Pancreas (tissue), 10 donors: ENCODE measurements around the gene RPS6KA5. TPM values are rescaled to one million over a fixed set of nuclear protein-coding genes. Genes with fewer than 3 reads are reported as not detected.

Source experiments
- ATAC-seq, 4 donors: fragments of 200-7000 bp; cut with Tn5 transposase; one replicate each; pipeline versions ENCODE4 v1.8.0 to v1.9.1; 2020; ENCODE audit warnings: mild to moderate bottlenecking in 4 of 4, moderate library complexity in 4 of 4
- DNase-seq, 6 donors: peaks; one replicate each; pipeline ENCODE4 v3.0.0-alpha.2; 2020
- FAIRE-seq: peaks from 2 replicates; lab custom pipeline; 2012; peaks lifted over from hg19 to GRCh38; lab: Jason Lieb, UNC
- H3K27ac ChIP-seq, 4 donors: fragments of 200-600 bp; sonication (generic); 1 replicate in 3 of 4; 2 replicates in 1 of 4; pipeline versions ENCODE4 v1.5.0 to v1.8.0; 2020
- H3K27me3 ChIP-seq, 4 donors: fragments of 200-600 bp; one replicate each; pipeline ENCODE4 v1.8.0; 2021
- H3K36me3 ChIP-seq, 3 donors: fragments of 200-600 bp; sonication (generic) in 1 of 3; one replicate each; pipeline versions ENCODE4 v1.5.0 to v1.8.0; 2020 to 2021
- H3K4me1 ChIP-seq, 3 donors: fragments of 200-600 bp; one replicate each; pipeline ENCODE4 v1.8.0; 2021
- H3K4me3 ChIP-seq, 4 donors: fragments of 200-600 bp; sonication (generic) in 2 of 4; one replicate each; pipeline versions ENCODE4 v1.5.0 to v1.8.0; 2020 to 2021
- H3K9me3 ChIP-seq, 4 donors: fragments of 200-600 bp; one replicate each; pipeline ENCODE4 v1.8.0; 2021
- WGBS, 2 donors: extraction: QIAGEN DNeasy Blood & Tissue Kit; methylation state at CpG; one replicate each; pipeline ENCODE4 v1.1.7; 2013; 5-methylcytosine and 5-hydroxymethylcytosine counted together
- intact Hi-C, 3 donors: fragments of 100-400 bp; cut with DNase I; formaldehyde crosslinking; loops; one replicate each; pipeline versions ENCODE4 v1.11.1 to v1.14.2; 2022
- polyA plus RNA-seq, 2 donors: library from polyadenylated mRNA; stranded (reverse); fragments of 200-250 nt; gene quantifications; one replicate each; pipeline ENCODE4 v1.2.3, GENCODE V29; 2013
- total RNA-seq, 6 donors: library from RNA; stranded (reverse); fragmentation: NEBNext Ultra II Directional in 4 of 6; extraction: Animal tissue kit (Norgen Biotek cat#: 25700) in 4 of 6; gene quantifications; one replicate each; pipeline versions ENCODE4 v1.2.1 to v1.2.4, GENCODE V29; 2021 to 2023
- TF ChIP-seq, protein P1 (sequence below), 4 donors: fragments of 200-600 bp; sonication (generic) in 3 of 4; IDR thresholded peaks; one replicate each; pipeline versions ENCODE4 v1.5.0 to v1.8.0; 2021; ENCODE audit warnings: antibody characterized with exemption in 4 of 4
- donor health status: healthy with polysubstance abuse.
- donor health status: DM: no; HTN: no; CAD: no; lungs with moderate emphysema.
- donor health status: DM: no; HTN: no; CAD: no.
- donor health status: control.
- donor health status: control.
- donor health status: Bipolar disorder and iron deficiency.
- donor health status: DM: yes; HTN: yes; CAD: no.
- donor health status: DM: no; HTN: no; CAD: no.
- donor health status: DM: no; HTN: no; CAD: no.
- donor health status: DM: yes; HTN: yes; CAD: no.

Gene RPS6KA5
- total and polyA plus RNA-seq, 8 donors = 0.95 to 3.5 (median 2.8) TPM

DNA sequence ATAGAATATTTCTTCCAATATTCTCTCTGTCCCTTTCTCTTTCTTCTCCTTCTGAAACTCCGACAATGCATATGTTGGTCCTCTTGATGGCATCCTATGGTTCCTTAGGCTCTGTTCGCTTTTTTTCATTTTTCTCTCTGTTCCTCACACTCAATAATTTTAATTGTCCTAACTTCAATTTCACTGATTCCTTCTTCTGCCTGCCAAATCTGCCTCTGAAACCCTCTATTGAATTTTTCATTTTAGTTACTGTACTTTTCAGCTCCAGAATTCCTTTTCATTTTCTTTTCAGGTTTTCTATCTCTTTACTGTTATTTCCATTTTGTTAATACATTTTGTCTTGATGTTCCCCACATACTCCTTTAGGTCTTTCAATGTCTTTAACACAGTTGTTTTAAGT, 177.2 kb downstream of the RPS6KA5 start:
- DNase-seq = no peak
- no peaks in the 10 kb centered on the region for H3K27me3 ChIP-seq
- H3K4me3 ChIP-seq = no peak overlapping the region
- peaks cover 0 to 3% (median 0%) of the 10 kb centered on the region in 3 donors for H3K36me3 ChIP-seq
- ATAC-seq = no peak
- intact Hi-C loops = no loop called here
- H3K9me3 ChIP-seq = no peaks in the 10 kb centered on the region
- no peaks in the 10 kb centered on the region for H3K4me1 ChIP-seq
- no peak for FAIRE-seq
- TF ChIP-seq, protein P1, sequence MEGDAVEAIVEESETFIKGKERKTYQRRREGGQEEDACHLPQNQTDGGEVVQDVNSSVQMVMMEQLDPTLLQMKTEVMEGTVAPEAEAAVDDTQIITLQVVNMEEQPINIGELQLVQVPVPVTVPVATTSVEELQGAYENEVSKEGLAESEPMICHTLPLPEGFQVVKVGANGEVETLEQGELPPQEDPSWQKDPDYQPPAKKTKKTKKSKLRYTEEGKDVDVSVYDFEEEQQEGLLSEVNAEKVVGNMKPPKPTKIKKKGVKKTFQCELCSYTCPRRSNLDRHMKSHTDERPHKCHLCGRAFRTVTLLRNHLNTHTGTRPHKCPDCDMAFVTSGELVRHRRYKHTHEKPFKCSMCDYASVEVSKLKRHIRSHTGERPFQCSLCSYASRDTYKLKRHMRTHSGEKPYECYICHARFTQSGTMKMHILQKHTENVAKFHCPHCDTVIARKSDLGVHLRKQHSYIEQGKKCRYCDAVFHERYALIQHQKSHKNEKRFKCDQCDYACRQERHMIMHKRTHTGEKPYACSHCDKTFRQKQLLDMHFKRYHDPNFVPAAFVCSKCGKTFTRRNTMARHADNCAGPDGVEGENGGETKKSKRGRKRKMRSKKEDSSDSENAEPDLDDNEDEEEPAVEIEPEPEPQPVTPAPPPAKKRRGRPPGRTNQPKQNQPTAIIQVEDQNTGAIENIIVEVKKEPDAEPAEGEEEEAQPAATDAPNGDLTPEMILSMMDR (IDR thresholded peaks at IDR 0.05) = no peak
- WGBS, 2 donors = 92 to 99% methylated on average over 2 of the region's 2 CpGs
- H3K27ac ChIP-seq = no peak overlapping the region

DNA sequence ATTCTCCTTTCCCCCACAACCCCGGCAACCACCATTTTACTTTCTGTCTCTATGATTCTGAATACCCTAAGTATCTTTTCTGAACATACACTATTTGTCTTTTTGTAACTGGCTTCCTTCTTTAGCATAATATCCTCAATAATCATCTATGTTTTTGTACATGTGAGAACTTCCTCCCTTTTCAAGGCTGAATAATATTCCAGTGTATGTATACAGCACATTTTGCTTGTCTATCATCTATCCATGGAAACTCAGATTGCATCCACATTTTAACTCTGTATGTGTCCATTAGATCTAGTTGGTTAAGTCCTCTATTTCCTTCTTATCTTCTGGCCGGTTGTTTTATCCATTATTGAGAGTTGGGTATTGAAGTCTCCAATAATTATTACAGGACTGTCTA, 180.2 kb downstream of the RPS6KA5 start:
- H3K4me1 ChIP-seq = no peaks in the 10 kb centered on the region
- no peak overlapping the region for H3K27ac ChIP-seq
- WGBS, 2 donors = 88 to 98% methylated on average over 2 of the region's 2 CpGs
- no peaks in the 10 kb centered on the region for H3K27me3 ChIP-seq
- FAIRE-seq (no peak), DNase-seq (no peak), ATAC-seq (no peak)
- TF ChIP-seq, protein P1 (IDR thresholded peaks at IDR 0.05) = no peak
- no peaks in the 10 kb centered on the region for H3K9me3 ChIP-seq
- intact Hi-C loops = no loop called here
- H3K36me3 ChIP-seq = no peaks in the 10 kb centered on the region
- no peak overlapping the region for H3K4me3 ChIP-seq

DNA sequence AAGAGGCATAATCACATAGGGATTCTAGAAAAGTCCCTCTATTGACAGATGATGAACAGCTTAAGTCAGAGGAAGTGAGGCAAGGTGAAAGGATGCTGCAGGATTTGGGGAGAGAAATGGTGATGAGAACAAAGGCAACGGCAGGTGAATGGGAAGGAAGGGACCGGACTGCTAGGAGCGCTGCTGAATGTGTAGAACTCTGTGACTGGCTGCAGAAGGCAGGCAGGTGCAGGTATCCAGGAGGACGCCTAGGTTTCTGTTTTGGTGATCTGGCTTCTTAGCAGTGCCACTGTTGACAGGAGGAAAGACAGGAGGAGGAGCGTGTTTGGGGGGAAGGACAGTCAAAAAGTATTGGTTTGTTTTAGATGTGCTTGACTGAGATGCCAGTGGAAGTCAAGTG, 185.8 kb downstream of the RPS6KA5 start:
- Histone ChIP-seq H3K27ac (no peak overlapping the region), H3K4me3 (no peak overlapping the region), H3K27me3 (no peaks in the 10 kb centered on the region), H3K4me1 (no peaks in the 10 kb centered on the region), H3K36me3 (no peaks in the 10 kb centered on the region), H3K9me3 (no peaks in the 10 kb centered on the region)
- TF ChIP-seq, protein P1 (IDR thresholded peaks at IDR 0.05) = no peak
- no peak for DNase-seq
- 86 to 91% methylated on average over 5 of the region's 5 CpGs for WGBS, 2 donors
- intact Hi-C loops = no loop called here
- ATAC-seq = no peak
- FAIRE-seq = no peak

DNA sequence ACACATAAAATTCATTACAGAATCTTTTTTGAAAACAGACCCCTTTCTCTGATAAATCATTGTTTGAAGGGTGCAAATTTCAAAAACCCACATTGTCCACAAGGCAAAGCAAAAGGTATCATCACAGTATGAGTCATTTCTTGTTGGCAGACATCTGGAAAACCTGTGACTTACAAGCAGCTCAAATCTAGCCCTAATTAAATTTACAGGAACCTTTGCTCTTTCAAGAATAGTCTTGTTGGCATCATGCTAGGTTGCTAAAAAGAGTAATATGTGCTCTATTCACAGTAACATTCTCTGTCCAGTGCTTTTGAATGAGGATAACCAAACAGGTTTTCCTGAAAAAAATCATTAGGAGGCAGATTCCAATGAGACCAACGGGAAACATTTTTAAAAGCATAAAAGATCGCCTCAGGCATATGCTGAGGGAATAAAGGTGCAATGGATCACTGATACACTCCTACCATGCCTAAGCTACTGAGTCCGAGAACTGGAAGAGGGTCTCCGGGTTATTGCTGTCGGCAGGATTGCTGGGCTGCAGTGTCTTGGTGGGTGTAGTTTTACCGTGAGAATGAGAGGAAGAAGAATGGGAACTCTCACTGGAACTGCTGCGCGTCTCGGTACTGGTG, 188.7 kb downstream of the RPS6KA5 start:
- WGBS, 2 donors = 89 to 93% methylated on average over 9 of the region's 9 CpGs
- ATAC-seq (peak in 1 of 4 donors; percentile 58), FAIRE-seq (no peak), DNase-seq (no peak)
- H3K4me3 ChIP-seq = no peak overlapping the region
- no peaks in the 10 kb centered on the region for H3K4me1 ChIP-seq
- H3K27me3 ChIP-seq = no peaks in the 10 kb centered on the region
- no peaks in the 10 kb centered on the region for H3K36me3 ChIP-seq
- TF ChIP-seq, protein P1 (IDR thresholded peaks at IDR 0.05) = no peak
- intact Hi-C loops = no loop called here
- no peak overlapping the region for H3K27ac ChIP-seq
- H3K9me3 ChIP-seq = no peaks in the 10 kb centered on the region

DNA sequence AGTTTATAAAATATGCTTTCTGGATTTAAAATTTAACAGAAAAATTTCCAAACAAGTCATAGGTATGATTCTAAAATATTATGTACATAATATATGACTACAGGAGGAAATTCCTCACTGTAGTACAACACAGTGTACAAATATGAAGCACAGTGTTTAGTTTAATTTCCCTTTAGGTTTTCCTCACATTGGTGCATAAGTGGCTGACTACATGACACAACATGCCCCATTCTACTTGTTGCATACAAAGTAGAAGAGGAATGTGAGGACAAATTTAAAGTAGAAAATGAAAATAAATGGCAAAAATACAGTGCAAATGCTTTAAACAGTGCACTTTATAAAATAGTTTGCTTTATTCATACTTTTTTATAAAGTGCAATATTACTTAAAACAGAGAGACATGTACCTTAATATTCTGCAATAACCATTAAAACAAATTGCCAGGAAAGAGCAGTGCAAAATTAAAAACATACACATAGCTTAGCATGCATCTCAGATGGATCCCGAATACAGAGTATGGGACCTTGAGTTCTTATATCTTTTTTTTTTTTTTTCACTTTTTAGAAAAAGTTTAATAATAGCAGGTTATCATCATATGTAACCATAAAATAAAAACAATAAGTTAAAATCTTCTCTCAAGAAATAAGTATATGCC, 189.4 kb downstream of the RPS6KA5 start:
- ATAC-seq (no peak), FAIRE-seq (no peak), DNase-seq (no peak)
- intact Hi-C loops = no loop called here
- WGBS, 2 donors = 76 to 91% methylated on average over 1 of the region's 1 CpG
- no peaks in the 10 kb centered on the region for H3K9me3 ChIP-seq
- no peaks in the 10 kb centered on the region for H3K4me1 ChIP-seq
- no peak overlapping the region for H3K4me3 ChIP-seq
- no peaks in the 10 kb centered on the region for H3K27me3 ChIP-seq
- H3K27ac ChIP-seq = no peak overlapping the region
- H3K36me3 ChIP-seq = no peaks in the 10 kb centered on the region
- TF ChIP-seq, protein P1 (IDR thresholded peaks at IDR 0.05) = no peak
